Activated CD4-positive, alpha-beta memory T cell treated with anti-CD3 and anti-CD28 coated beads for 36 hours (primary cell): ENCODE results near the gene EIF3B. TPM values are rescaled to one million over a fixed set of nuclear protein-coding genes. Genes with fewer than 3 reads are reported as not detected.
A peak's percentile ranks its signal among the peaks of the same experiment; 100 is the strongest.
"Not testable (repeated sequence)": the region's sequence is repeated elsewhere in the genome, so short reads cannot be mapped to it uniquely, and the experiment has no call there.

Experiments used
- CTCF ChIA-PET: fragments of 350-600 bp; sonication (Branson Sonifier 250); formaldehyde crosslinking; loops from one replicate; lab custom pipeline; 2021; ENCODE audit warnings: antibody characterized with exemption, inconsistent platforms; lab: Charles Lee
- POLR2A ChIA-PET: fragments of 350-600 bp; sonication (Branson Sonifier 250); formaldehyde crosslinking; loops from one replicate; lab custom pipeline; 2021; ENCODE audit warnings: antibody characterized with exemption; lab: Charles Lee
- DNase-seq: peaks from one replicate; pipeline ENCODE4 v3.0.0-alpha.2; 2020
- H3K27ac Mint-ChIP-seq: one replicate; pipeline ENCODE4 v1.8.0; 2021; ENCODE audit warnings: mixed read lengths
- H3K27me3 Mint-ChIP-seq: one replicate; pipeline ENCODE4 v1.8.0; 2021; ENCODE audit warnings: mixed read lengths
- H3K36me3 Mint-ChIP-seq: one replicate; pipeline ENCODE4 v1.8.0; 2021; ENCODE audit warnings: mixed read lengths
- H3K4me1 Mint-ChIP-seq: one replicate; pipeline ENCODE4 v1.8.0; 2021; ENCODE audit warnings: low read depth, mixed read lengths
- H3K4me3 Mint-ChIP-seq: one replicate; pipeline ENCODE4 v1.8.0; 2021; ENCODE audit warnings: mild to moderate bottlenecking, mixed read lengths
- H3K9me3 Mint-ChIP-seq: one replicate; pipeline ENCODE4 v1.8.0; 2021; ENCODE audit warnings: mixed read lengths
- intact Hi-C: fragments of 100-400 bp; cut with micrococcal nuclease; formaldehyde crosslinking; loops from one replicate; pipeline ENCODE4 v1.15.1; 2023
- total RNA-seq, 2 experiments: library from RNA; stranded (reverse); gene quantifications; one replicate each; pipeline ENCODE4 v1.2.3, GENCODE V29; 2021

The EIF3B gene
- total RNA-seq, 2 experiments from 2014 or later, result 179 to 182 TPM

GRCh38 chr7:2390020-2390816 is 35.6 kb downstream of the EIF3B start:
- H3K27me3 Mint-ChIP-seq, H3K9me3 Mint-ChIP-seq, H3K4me1 Mint-ChIP-seq, H3K36me3 Mint-ChIP-seq, intact Hi-C loops, CTCF ChIA-PET, H3K4me3 Mint-ChIP-seq, DNase-seq, H3K27ac Mint-ChIP-seq, POLR2A ChIA-PET: not testable (repeated sequence)

GRCh38 chr7:2393706-2394105 is 39.1 kb downstream of the EIF3B start:
- ChIA-PET CTCF (interaction anchor here (0.6 to 1.1 kb wide), 2 partner anchors 17 to 38 kb away, joined by 3 to 4 read pairs; no protein-coding TSS in a partner anchor), POLR2A (interaction anchor here (0.6 kb wide), 1 partner anchor 303 kb away, joined by 3 read pairs; no protein-coding TSS in a partner anchor)
- Mint-ChIP-seq H3K9me3 (no peaks in the 10 kb centered on the region), H3K4me3 (no peak overlapping the region), H3K27me3 (no peaks in the 10 kb centered on the region), H3K36me3 (no peaks in the 10 kb centered on the region), H3K27ac (no peak overlapping the region), H3K4me1 (peaks cover 1% of the 10 kb centered on the region)
- no peak for DNase-seq
- intact Hi-C loops, result no loop called here

GRCh38 chr7:2394566-2395082 is 40.0 kb downstream of the EIF3B start:
- no peak overlapping the region for H3K4me3 Mint-ChIP-seq
- H3K9me3 Mint-ChIP-seq, result no peaks in the 10 kb centered on the region
- no peaks in the 10 kb centered on the region for H3K27me3 Mint-ChIP-seq
- H3K36me3 Mint-ChIP-seq, result no peaks in the 10 kb centered on the region
- POLR2A ChIA-PET, result no interaction called here
- H3K4me1 Mint-ChIP-seq, result peaks cover 4% of the 10 kb centered on the region
- CTCF ChIA-PET, result no interaction called here
- intact Hi-C loops, result no loop called here
- DNase-seq, result no peak
- no peak overlapping the region for H3K27ac Mint-ChIP-seq

GRCh38 chr7:2398506-2398905 is 43.9 kb downstream of the EIF3B start:
- no peaks in the 10 kb centered on the region for H3K27me3 Mint-ChIP-seq
- H3K9me3 Mint-ChIP-seq, result no peaks in the 10 kb centered on the region
- no peak overlapping the region for H3K4me3 Mint-ChIP-seq
- intact Hi-C loops, result no loop called here
- POLR2A ChIA-PET, result no interaction called here
- peaks cover 16% of the 10 kb centered on the region for H3K4me1 Mint-ChIP-seq
- H3K36me3 Mint-ChIP-seq, result no peaks in the 10 kb centered on the region
- no peak for DNase-seq
- CTCF ChIA-PET, result no interaction called here
- no peak overlapping the region for H3K27ac Mint-ChIP-seq

- Mint-ChIP-seq H3K36me3 (no peaks in the 10 kb centered on the region), H3K9me3 (no peaks in the 10 kb centered on the region), H3K4me1 (peaks cover 23% of the 10 kb centered on the region), H3K4me3 (no peak overlapping the region), H3K27ac (peak overlapping the region; percentile 25), H3K27me3 (no peaks in the 10 kb centered on the region)
- peak; percentile 44 for DNase-seq
- intact Hi-C loops, result loop anchor here (5.0 kb wide), 2 partner anchors 122 to 232 kb away; partner anchors contain the start of gene TTYH3
- ChIA-PET CTCF (no interaction called here), POLR2A (no interaction called here)
Measured at GRCh38 chr7:2399848-2400587, 45.4 kb downstream of the EIF3B start.

GRCh38 chr7:2402687-2403013 is 48.0 kb downstream of the EIF3B start:
- Mint-ChIP-seq H3K4me3 (peak overlapping the region; percentile 79), H3K27ac (no peak overlapping the region), H3K9me3 (no peaks in the 10 kb centered on the region), H3K36me3 (peaks cover 4% of the 10 kb centered on the region), H3K27me3 (no peaks in the 10 kb centered on the region), H3K4me1 (peaks cover 42% of the 10 kb centered on the region)
- intact Hi-C loops, result loop anchor here (5.0 kb wide), 2 partner anchors 120 to 230 kb away; partner anchors contain the start of gene TTYH3
- CTCF ChIA-PET, result interaction anchor here (0.8 to 5.4 kb wide), 3 partner anchors 27 to 160 kb away, joined by 3 to 46 read pairs (median 3); partner anchors contain the start of genes MRM2 and NUDT1
- POLR2A ChIA-PET, result no interaction called here
- no peak for DNase-seq

GRCh38 chr7:2403014-2403717 is 48.5 kb downstream of the EIF3B start, which contains the start of gene CHST12:
Gene CHST12, plus strand, starts transcription at chr7:2403611. Its CDS starts 29,029 bp downstream, at chr7:2432640.
- H3K27ac Mint-ChIP-seq, result no peak within 1 kb of the TSS
- ChIA-PET POLR2A (no interaction called here), CTCF (interaction anchor here (0.6 to 5.4 kb wide), 5 partner anchors 27 to 161 kb away, joined by 3 to 46 read pairs (median 3); partner anchors contain the start of genes MRM2 and NUDT1)
- peak within 1 kb of the TSS; percentile 79 for H3K4me3 Mint-ChIP-seq
- H3K4me1 Mint-ChIP-seq, result peaks cover 45% of the 10 kb centered on the region
- H3K36me3 Mint-ChIP-seq, result peaks cover 4% of the 10 kb centered on the region
- intact Hi-C loops, result loop anchor here (5.0 kb wide), 2 partner anchors 119 to 229 kb away; partner anchors contain the start of gene TTYH3
- H3K27me3 Mint-ChIP-seq, result no peaks in the 10 kb centered on the region
- DNase-seq, result peak; percentile 96
- no peaks in the 10 kb centered on the region for H3K9me3 Mint-ChIP-seq

GRCh38 chr7:2403718-2404648 is 49.4 kb downstream of the EIF3B start:
- H3K9me3 Mint-ChIP-seq, result no peaks in the 10 kb centered on the region
- ChIA-PET POLR2A (no interaction called here), CTCF (interaction anchor here (0.6 to 5.4 kb wide), 6 partner anchors 16 to 162 kb away, joined by 3 to 46 read pairs (median 3); partner anchors contain the start of genes MRM2 and NUDT1)
- H3K27me3 Mint-ChIP-seq, result no peaks in the 10 kb centered on the region
- peaks cover 53% of the 10 kb centered on the region for H3K4me1 Mint-ChIP-seq
- DNase-seq, result peak; percentile 45
- H3K36me3 Mint-ChIP-seq, result peaks cover 4% of the 10 kb centered on the region
- peak overlapping the region; percentile 73 for H3K4me3 Mint-ChIP-seq
- H3K27ac Mint-ChIP-seq, result no peak overlapping the region
- intact Hi-C loops, result loop anchor here (5.0 kb wide), 2 partner anchors 118 to 228 kb away; partner anchors contain the start of gene TTYH3

GRCh38 chr7:2404714-2405119 is 50.1 kb downstream of the EIF3B start:
- Mint-ChIP-seq H3K27ac (peak overlapping the region; percentile 6), H3K4me1 (peaks cover 56% of the 10 kb centered on the region), H3K9me3 (no peaks in the 10 kb centered on the region), H3K4me3 (peak overlapping the region; percentile 73), H3K27me3 (no peaks in the 10 kb centered on the region), H3K36me3 (peaks cover 4% of the 10 kb centered on the region)
- POLR2A ChIA-PET, result interaction anchor here (1.3 kb wide), 1 partner anchor 163 kb away, joined by 4 read pairs; the partner anchor contains the start of genes MRM2 and NUDT1
- CTCF ChIA-PET, result interaction anchor here (1.0 to 5.4 kb wide), 4 partner anchors 15 to 66 kb away, joined by 3 to 46 read pairs (median 4); no protein-coding TSS in a partner anchor
- DNase-seq, result no peak
- intact Hi-C loops, result loop anchor here (5.0 kb wide), 3 partner anchors 52 to 228 kb away; partner anchors contain the start of genes EIF3B and TTYH3

- Mint-ChIP-seq H3K9me3 (no peaks in the 10 kb centered on the region), H3K4me3 (peak overlapping the region; percentile 73), H3K36me3 (peaks cover 4% of the 10 kb centered on the region), H3K27ac (peak overlapping the region; percentile 84), H3K27me3 (no peaks in the 10 kb centered on the region), H3K4me1 (peaks cover 58% of the 10 kb centered on the region)
- no peak for DNase-seq
- ChIA-PET CTCF (interaction anchor here (1.4 to 5.4 kb wide), 4 partner anchors 25 to 63 kb away, joined by 3 to 46 read pairs (median 4); no protein-coding TSS in a partner anchor), POLR2A (interaction anchor here (1.2 to 1.3 kb wide), 2 partner anchors 164 to 352 kb away, joined by 3 to 4 read pairs; partner anchors contain the start of genes MRM2 and NUDT1)
- intact Hi-C loops, result loop anchor here (5.0 kb wide), 1 partner anchor 53 kb away; the partner anchor contains the start of gene EIF3B
Measured at GRCh38 chr7:2405201-2405600, 50.6 kb downstream of the EIF3B start.
